ENCODE results near the gene IL16.
"Not testable (repeated sequence)": the region's sequence is repeated elsewhere in the genome, so short reads cannot be mapped to it uniquely, and the experiment has no call there.

Gene IL16

GRCh38 chr15:81327516-81327915 lies 130.8 kb downstream of the IL16 start:
- Histone ChIP-seq H3K27me3 (ENCODE audit: insufficient read depth, poor library complexity, severe bottlenecking) (no peaks in the 10 kb centered on the region), H3K27ac (replicated peaks) (no peak overlapping the region; the same call in 1 of the 2 replicates), H3K4me3 (replicated peaks; ENCODE audit: insufficient read depth, low read length) (no peak overlapping the region)
- DNase-seq (ENCODE audit: low read depth in 1 of 2, low spot score in 1 of 2): peak in 1 of 2 experiments; percentile 29
- TF ChIP-seq GABPA (IDR thresholded peaks at IDR 0.05; ENCODE audit: low read depth) (no peak), SPI1 (IDR thresholded peaks at IDR 0.05; ENCODE audit: borderline replicate concordance, low read depth) (no peak), REST (IDR thresholded peaks at IDR 0.05; ENCODE audit: insufficient replicate concordance, low read depth) (no peak), CTCF (IDR thresholded peaks at IDR 0.05; ENCODE audit: insufficient read depth, low read length) (no peak), POLR2AphosphoS5 (IDR thresholded peaks at IDR 0.05; ENCODE audit: low read depth) (no peak)

GRCh38 chr15:81329446-81329845 lies 132.8 kb downstream of the IL16 start:
- Histone ChIP-seq H3K27me3 (ENCODE audit: insufficient read depth, poor library complexity, severe bottlenecking) (no peaks in the 10 kb centered on the region), H3K4me3 (replicated peaks; ENCODE audit: insufficient read depth, low read length) (no peak overlapping the region), H3K27ac (replicated peaks) (no peak overlapping the region)
- TF ChIP-seq CTCF (IDR thresholded peaks at IDR 0.05; ENCODE audit: insufficient read depth, low read length) (no peak), GABPA (IDR thresholded peaks at IDR 0.05; ENCODE audit: low read depth) (no peak), REST (IDR thresholded peaks at IDR 0.05; ENCODE audit: insufficient replicate concordance, low read depth) (no peak), SPI1 (IDR thresholded peaks at IDR 0.05; ENCODE audit: borderline replicate concordance, low read depth) (no peak), POLR2AphosphoS5 (IDR thresholded peaks at IDR 0.05; ENCODE audit: low read depth) (no peak)
- DNase-seq (ENCODE audit: low read depth in 1 of 2, low spot score in 1 of 2): no peak

- Histone ChIP-seq H3K27me3 (ENCODE audit: insufficient read depth, poor library complexity, severe bottlenecking) (no peaks in the 10 kb centered on the region), H3K27ac (replicated peaks) (no peak overlapping the region), H3K4me3 (replicated peaks; ENCODE audit: insufficient read depth, low read length) (no peak overlapping the region)
- no peak for DNase-seq (ENCODE audit: low read depth in 1 of 2, low spot score in 1 of 2)
- TF ChIP-seq CTCF (IDR thresholded peaks at IDR 0.05; ENCODE audit: insufficient read depth, low read length) (no peak), SPI1 (IDR thresholded peaks at IDR 0.05; ENCODE audit: borderline replicate concordance, low read depth) (no peak), REST (IDR thresholded peaks at IDR 0.05; ENCODE audit: insufficient replicate concordance, low read depth) (no peak), GABPA (IDR thresholded peaks at IDR 0.05; ENCODE audit: low read depth) (no peak), POLR2AphosphoS5 (IDR thresholded peaks at IDR 0.05; ENCODE audit: low read depth) (no peak)
Measured at GRCh38 chr15:81330366-81331090, 133.8 kb downstream of the IL16 start.

GRCh38 chr15:81331141-81331540 lies 134.5 kb downstream of the IL16 start:
- not testable (repeated sequence) for H3K4me3 ChIP-seq (replicated peaks; ENCODE audit: insufficient read depth, low read length); H3K27ac ChIP-seq (replicated peaks)

More at GRCh38 chr15:81331141-81331540, 134.5 kb downstream of the IL16 start:
- not testable (repeated sequence) for H3K27me3 ChIP-seq (ENCODE audit: insufficient read depth, poor library complexity, severe bottlenecking); DNase-seq (ENCODE audit: low read depth in 1 of 2, low spot score in 1 of 2)

Measured in HL-60 (cell line).